Left renal cortex interstitium (tissue), 4 donors: ENCODE measurements around the gene MATK. TPM values are rescaled to one million over a fixed set of nuclear protein-coding genes. Genes with fewer than 3 reads are reported as not detected.
A peak's percentile ranks its signal among the peaks of the same experiment; 100 is the strongest.
"Not testable (repeated sequence)": the region's sequence is repeated elsewhere in the genome, so short reads cannot be mapped to it uniquely, and the experiment has no call there.

Experiments used
- DNase-seq, 4 donors: peaks; one replicate each; pipeline ENCODE4 v3.0.0-alpha.2; 2013; ENCODE audit warnings: low read depth in 4 of 4, low spot score in 2 of 4, missing footprints in 1 of 4
- polyA plus RNA-seq, 4 donors: library from polyadenylated mRNA; unstranded; fragments of 120-200 nt; gene quantifications; one replicate each; pipeline ENCODE4 v1.2.1, GENCODE V29; 2013; ENCODE audit not compliant: insufficient read length in 4 of 4

Gene MATK
- polyA plus RNA-seq, 4 donors = 0.96 to 2.1 (median 1.8) TPM

GRCh38 chr19:3816566-3817218 lies 30.5 kb upstream of the MATK start:
- DNase-seq = no peak

GRCh38 chr19:3816148-3816547 lies 30.0 kb upstream of the MATK start:
- DNase-seq = not testable (repeated sequence)

GRCh38 chr19:3814648-3815047 lies 28.5 kb upstream of the MATK start:
- DNase-seq = no peak

- no peak for DNase-seq
Observed at GRCh38 chr19:3813473-3814392, 27.6 kb upstream of the MATK start.

GRCh38 chr19:3810708-3811355 lies 24.7 kb upstream of the MATK start:
- DNase-seq = no peak

- no peak for DNase-seq
Observed at GRCh38 chr19:3809881-3810707, 23.9 kb upstream of the MATK start.

GRCh38 chr19:3808420-3809143 lies 22.4 kb upstream of the MATK start:
- no peak for DNase-seq

GRCh38 chr19:3807574-3808354 lies 21.6 kb upstream of the MATK start:
- DNase-seq = no peak

- DNase-seq = no peak
Observed at GRCh38 chr19:3807131-3807480, 20.9 kb upstream of the MATK start.

GRCh38 chr19:3805859-3806258 lies 19.7 kb upstream of the MATK start:
- DNase-seq = no peak

GRCh38 chr19:3804429-3804828 lies 18.2 kb upstream of the MATK start:
- no peak for DNase-seq

GRCh38 chr19:3803986-3804385 lies 17.8 kb upstream of the MATK start:
- DNase-seq = no peak

GRCh38 chr19:3803114-3803888 lies 17.1 kb upstream of the MATK start:
- no peak for DNase-seq

GRCh38 chr19:3801412-3802096 lies 15.4 kb upstream of the MATK start:
- DNase-seq = peak in 1 of 4 donors; percentile 32

GRCh38 chr19:3800996-3801395 lies 14.8 kb upstream of the MATK start:
- DNase-seq = no peak

GRCh38 chr19:3798137-3798536 lies 12.0 kb upstream of the MATK start:
- DNase-seq = no peak

- no peak for DNase-seq
Observed at GRCh38 chr19:3796358-3796757, 10.2 kb upstream of the MATK start.

GRCh38 chr19:3793799-3794198 lies 7.6 kb upstream of the MATK start:
- no peak for DNase-seq
